GM20000 (cell line): ENCODE data around the gene GYG1.

Experiments
- DNase-seq: peaks from one replicate; pipeline ENCODE4 v3.0.0; 2012; ENCODE audit warnings: low spot score
- TF ChIP-seq, protein P1 (sequence below): IDR thresholded peaks from 2 replicates; pipeline ENCODE4 v1.5.1; 2012; ENCODE audit warnings: mild to moderate bottlenecking, control low read depth; ENCODE audit errors: extremely low read depth, missing control alignments

Gene GYG1

DNA sequence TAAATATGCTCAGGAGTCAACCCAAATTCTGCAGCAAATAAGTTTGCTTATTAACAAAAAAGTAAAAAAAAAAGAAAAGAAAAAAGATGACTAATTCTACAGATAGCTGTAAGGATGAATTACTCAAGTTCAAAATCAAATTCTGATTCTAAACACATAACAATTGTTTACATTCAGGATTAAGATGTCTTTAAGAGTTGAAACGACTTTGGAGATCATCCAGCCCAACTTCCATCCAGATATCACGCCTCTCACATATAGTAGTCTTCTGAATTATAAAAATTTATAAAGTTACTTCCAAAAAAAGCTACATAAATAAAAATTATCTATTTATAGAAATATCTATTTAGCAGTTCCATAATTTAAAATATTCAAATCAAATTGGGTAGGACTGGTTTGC lies 39.8 kb downstream of the GYG1 start:
- TF ChIP-seq, protein P1, sequence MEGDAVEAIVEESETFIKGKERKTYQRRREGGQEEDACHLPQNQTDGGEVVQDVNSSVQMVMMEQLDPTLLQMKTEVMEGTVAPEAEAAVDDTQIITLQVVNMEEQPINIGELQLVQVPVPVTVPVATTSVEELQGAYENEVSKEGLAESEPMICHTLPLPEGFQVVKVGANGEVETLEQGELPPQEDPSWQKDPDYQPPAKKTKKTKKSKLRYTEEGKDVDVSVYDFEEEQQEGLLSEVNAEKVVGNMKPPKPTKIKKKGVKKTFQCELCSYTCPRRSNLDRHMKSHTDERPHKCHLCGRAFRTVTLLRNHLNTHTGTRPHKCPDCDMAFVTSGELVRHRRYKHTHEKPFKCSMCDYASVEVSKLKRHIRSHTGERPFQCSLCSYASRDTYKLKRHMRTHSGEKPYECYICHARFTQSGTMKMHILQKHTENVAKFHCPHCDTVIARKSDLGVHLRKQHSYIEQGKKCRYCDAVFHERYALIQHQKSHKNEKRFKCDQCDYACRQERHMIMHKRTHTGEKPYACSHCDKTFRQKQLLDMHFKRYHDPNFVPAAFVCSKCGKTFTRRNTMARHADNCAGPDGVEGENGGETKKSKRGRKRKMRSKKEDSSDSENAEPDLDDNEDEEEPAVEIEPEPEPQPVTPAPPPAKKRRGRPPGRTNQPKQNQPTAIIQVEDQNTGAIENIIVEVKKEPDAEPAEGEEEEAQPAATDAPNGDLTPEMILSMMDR, result no peak
- DNase-seq, result no peak

DNA sequence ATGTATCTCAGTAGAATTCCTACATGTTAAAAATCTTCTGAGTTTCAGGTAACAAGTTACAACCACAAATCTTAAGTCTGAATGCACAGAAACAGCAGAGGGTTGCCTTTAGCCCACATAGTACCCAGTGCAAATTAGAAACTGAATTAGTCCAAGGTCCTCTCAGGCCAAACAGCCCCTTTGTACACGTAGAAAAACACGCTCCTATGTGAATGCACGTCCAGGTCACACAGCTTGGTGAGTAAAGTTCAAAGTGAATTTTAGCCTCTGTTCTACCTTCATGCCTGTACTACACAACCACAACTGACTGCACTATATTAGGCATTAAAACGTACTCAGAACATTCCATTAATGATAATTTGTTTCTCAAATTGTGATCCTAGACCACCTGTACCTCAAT lies 46.3 kb downstream of the GYG1 start:
- TF ChIP-seq, protein P1, result no peak
- DNase-seq, result no peak

DNA sequence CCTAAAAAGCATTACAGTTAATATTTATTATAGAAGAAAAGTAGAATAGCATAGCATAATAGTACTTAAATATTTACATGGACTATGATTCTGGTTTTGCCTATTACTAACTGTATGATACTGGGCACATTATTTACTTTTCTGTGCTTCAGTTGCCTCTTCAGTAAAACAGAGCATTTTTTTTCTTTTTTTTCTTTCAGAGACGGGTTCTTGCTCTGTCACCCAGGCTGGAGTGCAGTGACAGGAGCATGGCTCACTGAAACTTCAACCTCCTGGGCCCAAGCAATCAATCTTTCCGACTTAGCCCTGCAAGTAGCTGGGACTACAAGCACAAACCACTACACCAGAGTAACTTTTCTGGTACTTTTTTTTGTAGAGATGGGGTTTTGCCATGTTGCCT lies 47.0 kb downstream of the GYG1 start:
- DNase-seq, result no peak
- TF ChIP-seq, protein P1, result no peak

DNA sequence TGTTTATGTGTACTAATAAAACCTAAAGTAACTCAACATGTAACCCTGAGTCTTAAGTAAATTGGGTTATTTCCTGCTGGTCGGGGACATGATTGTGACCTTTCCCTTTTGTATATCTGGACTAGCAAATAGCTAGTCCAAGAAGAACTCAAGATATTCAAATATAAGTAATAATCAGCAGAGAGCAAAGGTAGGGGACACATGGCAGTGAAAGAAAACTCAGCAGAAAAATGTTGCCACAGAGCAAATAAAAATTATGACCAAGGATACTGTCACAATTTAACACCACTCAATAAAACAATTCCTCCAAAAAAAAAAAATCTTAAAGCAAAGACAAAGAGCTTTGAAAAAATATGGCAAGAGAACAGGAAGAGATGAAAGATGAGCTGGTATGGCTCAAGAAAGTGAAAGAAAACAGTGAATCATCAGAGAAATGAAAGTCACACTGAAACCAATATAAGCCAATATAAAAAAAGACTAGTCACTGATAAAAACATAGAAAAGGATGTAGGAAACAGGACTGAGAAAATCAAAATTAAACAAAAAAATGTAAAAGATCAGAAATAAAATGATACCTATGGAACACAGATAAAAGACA lies 51.5 kb downstream of the GYG1 start:
- DNase-seq, result peak; percentile 41
- TF ChIP-seq, protein P1, result no peak

DNA sequence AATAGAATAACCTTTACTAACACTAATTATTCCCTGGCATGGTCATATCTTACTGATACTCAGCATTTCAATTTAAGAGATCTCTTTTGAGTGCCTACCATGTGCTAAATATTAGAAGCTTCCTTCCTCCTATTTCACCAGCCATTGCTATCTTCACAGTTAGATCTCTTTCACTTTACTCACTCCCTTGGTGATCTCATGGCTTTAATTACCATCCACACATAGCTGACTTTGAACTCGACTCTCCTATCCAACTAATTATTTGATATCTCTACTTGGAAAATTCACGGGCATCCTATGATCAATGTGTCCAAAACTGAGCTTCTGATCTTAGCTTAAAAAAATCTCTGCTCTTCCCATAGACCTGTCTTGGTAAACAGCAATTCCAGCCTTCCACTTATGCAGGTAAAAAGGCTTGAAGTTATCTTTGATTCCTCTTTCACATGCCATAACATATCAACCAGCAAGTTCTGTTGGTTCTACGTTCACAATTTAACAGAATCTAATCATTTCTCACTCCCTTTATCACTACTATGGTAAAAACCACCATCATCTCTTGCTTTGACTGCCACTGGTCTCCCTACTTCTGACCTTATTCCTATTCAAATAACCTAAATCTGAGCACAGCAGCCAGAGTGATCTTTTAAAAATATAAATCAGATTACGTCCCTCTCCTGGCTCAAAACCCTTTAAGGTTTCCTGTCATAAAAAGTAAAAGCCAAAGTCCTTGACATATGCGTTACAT lies 53.2 kb downstream of the GYG1 start:
- TF ChIP-seq, protein P1, result no peak
- no peak for DNase-seq

DNA sequence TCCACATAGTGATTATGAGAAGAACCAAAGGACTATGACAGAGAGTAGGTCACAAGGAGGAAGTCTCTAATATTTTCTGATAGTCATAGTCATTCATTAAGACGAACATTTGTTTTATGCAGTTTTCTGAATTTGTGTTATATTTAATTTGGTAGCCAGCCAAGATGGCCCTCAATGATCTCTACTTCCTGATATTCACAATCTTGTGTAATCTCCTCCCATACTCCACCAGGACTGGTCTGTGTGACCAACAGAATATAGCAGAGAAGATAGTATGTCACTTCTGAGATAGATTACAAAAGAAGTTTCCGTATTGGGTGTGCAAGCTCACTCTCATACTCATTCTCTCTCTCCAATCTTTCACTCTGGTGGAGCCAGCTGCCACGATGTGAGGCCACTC lies 64.2 kb downstream of the GYG1 start:
- DNase-seq, result no peak
- TF ChIP-seq, protein P1, result no peak

DNA sequence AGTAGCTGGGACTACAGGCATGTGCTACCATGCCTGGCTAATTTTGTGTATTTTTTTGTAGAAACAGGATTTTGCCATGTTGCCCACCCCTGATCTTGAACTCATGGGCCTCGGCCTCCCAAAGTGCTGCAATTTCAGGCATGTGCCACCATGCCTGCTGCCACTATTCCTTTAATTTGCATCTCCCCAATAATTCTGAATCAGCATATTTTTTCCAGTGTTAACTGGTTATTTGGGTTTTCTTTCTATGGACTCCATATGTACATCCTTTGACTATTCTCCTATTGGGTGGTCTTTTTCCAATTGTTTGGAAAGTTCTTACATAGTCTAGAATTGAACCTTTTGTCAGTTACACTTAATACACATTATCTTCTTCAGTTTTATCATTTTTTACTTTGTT lies 66.9 kb downstream of the GYG1 start:
- no peak for DNase-seq
- TF ChIP-seq, protein P1, result no peak
